ENCODE data around the gene DNAJC4. TPM values are rescaled to one million over a fixed set of nuclear protein-coding genes. Genes with fewer than 3 reads are reported as not detected.
A peak's percentile ranks its signal among the peaks of the same experiment; 100 is the strongest.
"Not testable (repeated sequence)": the region's sequence is repeated elsewhere in the genome, so short reads cannot be mapped to it uniquely, and the experiment has no call there.

Gene DNAJC4
- total RNA-seq, 3 donors from 2014 or later, result 43.6 to 57.6 (median 50.7) TPM

GRCh38 chr11:64244966-64245365 is 14.6 kb downstream of the DNAJC4 start:
- no peaks in the 10 kb centered on the region for H3K9me3 ChIP-seq
- peaks cover 26% of the 10 kb centered on the region for H3K4me1 ChIP-seq (ENCODE audit: low read depth)
- ATAC-seq, result no peak
- TF ChIP-seq CTCF (IDR thresholded peaks at IDR 0.05), result no peak
- DNase-seq, result peak in 1 of 3 donors; percentile 20
- no peak overlapping the region for H3K4me3 ChIP-seq
- H3K36me3 ChIP-seq (ENCODE audit: low read depth), result no peaks in the 10 kb centered on the region
- intact Hi-C loops (cut with DNase I, micrococcal nuclease), result loop anchor here in 1 of 2 donors (10.0 kb wide), 1 partner anchor 60 kb away; the partner anchor contains the start of gene STIP1

- intact Hi-C loops (cut with DNase I, micrococcal nuclease), result loop anchor here in 1 of 2 donors (10.0 kb wide), 1 partner anchor 61 kb away; the partner anchor contains the start of gene STIP1
- Histone ChIP-seq H3K4me3 (peak overlapping the region; percentile 44), H3K36me3 (ENCODE audit: low read depth) (no peaks in the 10 kb centered on the region), H3K4me1 (ENCODE audit: low read depth) (peaks cover 24% of the 10 kb centered on the region), H3K9me3 (no peaks in the 10 kb centered on the region)
- ATAC-seq, result no peak
- no peak for TF ChIP-seq CTCF (IDR thresholded peaks at IDR 0.05)
- DNase-seq, result peak; percentile 74 to 85 (median 76)
Measured at GRCh38 chr11:64245401-64245796, 15.1 kb downstream of the DNAJC4 start.

GRCh38 chr11:64245797-64246620 is 15.7 kb downstream of the DNAJC4 start:
- DNase-seq (peak; percentile 76 to 89 (median 81)), ATAC-seq (peak; percentile 4)
- TF ChIP-seq CTCF (IDR thresholded peaks at IDR 0.05), result no peak
- peak overlapping the region; percentile 44 for H3K4me3 ChIP-seq
- H3K36me3 ChIP-seq (ENCODE audit: low read depth), result no peaks in the 10 kb centered on the region
- peaks cover 30% of the 10 kb centered on the region for H3K4me1 ChIP-seq (ENCODE audit: low read depth)
- intact Hi-C loops (cut with DNase I, micrococcal nuclease), result loop anchor here in 1 of 2 donors (10.0 kb wide), 1 partner anchor 61 kb away; the partner anchor contains the start of gene STIP1
- no peaks in the 10 kb centered on the region for H3K9me3 ChIP-seq

GRCh38 chr11:64246621-64246870 is 16.2 kb downstream of the DNAJC4 start:
- TF ChIP-seq CTCF (IDR thresholded peaks at IDR 0.05), result peak; percentile 8
- not testable (repeated sequence) for H3K9me3 ChIP-seq; H3K36me3 ChIP-seq (ENCODE audit: low read depth); DNase-seq
- Histone ChIP-seq H3K4me1 (ENCODE audit: low read depth) (peaks cover 30% of the 10 kb centered on the region), H3K4me3 (peak overlapping the region; percentile 44)
- intact Hi-C loops (cut with DNase I, micrococcal nuclease), result loop anchor here in 1 of 2 donors (10.0 kb wide), 1 partner anchor 62 kb away; the partner anchor contains the start of gene STIP1
- ATAC-seq, result peak; percentile 1

GRCh38 chr11:64246871-64247728 is 16.8 kb downstream of the DNAJC4 start, which contains the start of gene PPP1R14B:
TSS of gene PPP1R14B (minus strand) at chr11:64246943. CDS start at chr11:64246673, 270 bp downstream.
- intact Hi-C loops (cut with DNase I, micrococcal nuclease), result loop anchor here in 1 of 2 donors (10.0 kb wide), 1 partner anchor 62 kb away; the partner anchor contains the start of gene STIP1

More at GRCh38 chr11:64246871-64247728, 16.8 kb downstream of the DNAJC4 start, which contains the start of gene PPP1R14B:
- H3K36me3 ChIP-seq (ENCODE audit: low read depth), result no peaks in the 10 kb centered on the region
- TF ChIP-seq CTCF (IDR thresholded peaks at IDR 0.05), result no peak
- no peaks in the 10 kb centered on the region for H3K9me3 ChIP-seq
- H3K4me1 ChIP-seq (ENCODE audit: low read depth), result peaks cover 30% of the 10 kb centered on the region
- peak; percentile 69 for ATAC-seq
- H3K4me3 ChIP-seq, result peak within 1 kb of the TSS; percentile 44
- DNase-seq, result peak; percentile 92 to 94 (median 94)
